HL-60 (cell line): Measurements from ENCODE around the gene C3.

ENCODE experiments used
- DNase-seq, 2 experiments: peaks; one replicate each; pipeline ENCODE4 v3.0.0-alpha.2; 2010 to 2020; ENCODE audit warnings: low read depth in 1 of 2, low spot score in 1 of 2
- H3K27ac ChIP-seq: fragments of 250-450 bp; sonication (Bioruptor Pico); replicated peaks from 2 replicates; pipeline ENCODE4 v1.5.1; 2020; ENCODE audit warnings: mild to moderate bottlenecking, moderate library complexity
- H3K27me3 ChIP-seq: fragments of 250-450 bp; sonication (Bioruptor Pico); 2 replicates; pipeline ENCODE4 v1.5.1; 2021; ENCODE audit warnings: mild to moderate bottlenecking, moderate library complexity; ENCODE audit not compliant: insufficient read depth, poor library complexity, severe bottlenecking
- H3K4me3 ChIP-seq: replicated peaks from 2 replicates; pipeline ENCODE4 v1.5.1; 2011; ENCODE audit warnings: mild to moderate bottlenecking, control low read depth, low read length; ENCODE audit not compliant: insufficient read depth
- GABPA ChIP-seq: IDR thresholded peaks from 2 replicates; pipeline ENCODE4 v1.6.1; 2012; ENCODE audit warnings: low read depth
- POLR2AphosphoS5 ChIP-seq: IDR thresholded peaks from 2 replicates; pipeline ENCODE4 v1.6.1; 2012; ENCODE audit warnings: low read depth
- SPI1 ChIP-seq: IDR thresholded peaks from 2 replicates; pipeline ENCODE4 v1.6.1; 2012; ENCODE audit warnings: low read depth, mild to moderate bottlenecking, borderline replicate concordance
- TF ChIP-seq, protein P1 (sequence below): IDR thresholded peaks from 2 replicates; pipeline ENCODE4 v1.6.1; 2012; ENCODE audit warnings: low read depth; ENCODE audit not compliant: insufficient replicate concordance
- TF ChIP-seq, protein P2 (sequence below): IDR thresholded peaks from one replicate; pipeline ENCODE4 v1.5.1; 2011; ENCODE audit warnings: low read length, control low read depth, inconsistent platforms; ENCODE audit not compliant: insufficient read depth

C3 gene

GRCh38 chr19:6730153-6730804 is 9.8 kb upstream of the C3 start:
- no peaks in the 10 kb centered on the region for H3K27me3 ChIP-seq
- TF ChIP-seq GABPA (no peak), POLR2AphosphoS5 (no peak), SPI1 (no peak)
- TF ChIP-seq, protein P1, sequence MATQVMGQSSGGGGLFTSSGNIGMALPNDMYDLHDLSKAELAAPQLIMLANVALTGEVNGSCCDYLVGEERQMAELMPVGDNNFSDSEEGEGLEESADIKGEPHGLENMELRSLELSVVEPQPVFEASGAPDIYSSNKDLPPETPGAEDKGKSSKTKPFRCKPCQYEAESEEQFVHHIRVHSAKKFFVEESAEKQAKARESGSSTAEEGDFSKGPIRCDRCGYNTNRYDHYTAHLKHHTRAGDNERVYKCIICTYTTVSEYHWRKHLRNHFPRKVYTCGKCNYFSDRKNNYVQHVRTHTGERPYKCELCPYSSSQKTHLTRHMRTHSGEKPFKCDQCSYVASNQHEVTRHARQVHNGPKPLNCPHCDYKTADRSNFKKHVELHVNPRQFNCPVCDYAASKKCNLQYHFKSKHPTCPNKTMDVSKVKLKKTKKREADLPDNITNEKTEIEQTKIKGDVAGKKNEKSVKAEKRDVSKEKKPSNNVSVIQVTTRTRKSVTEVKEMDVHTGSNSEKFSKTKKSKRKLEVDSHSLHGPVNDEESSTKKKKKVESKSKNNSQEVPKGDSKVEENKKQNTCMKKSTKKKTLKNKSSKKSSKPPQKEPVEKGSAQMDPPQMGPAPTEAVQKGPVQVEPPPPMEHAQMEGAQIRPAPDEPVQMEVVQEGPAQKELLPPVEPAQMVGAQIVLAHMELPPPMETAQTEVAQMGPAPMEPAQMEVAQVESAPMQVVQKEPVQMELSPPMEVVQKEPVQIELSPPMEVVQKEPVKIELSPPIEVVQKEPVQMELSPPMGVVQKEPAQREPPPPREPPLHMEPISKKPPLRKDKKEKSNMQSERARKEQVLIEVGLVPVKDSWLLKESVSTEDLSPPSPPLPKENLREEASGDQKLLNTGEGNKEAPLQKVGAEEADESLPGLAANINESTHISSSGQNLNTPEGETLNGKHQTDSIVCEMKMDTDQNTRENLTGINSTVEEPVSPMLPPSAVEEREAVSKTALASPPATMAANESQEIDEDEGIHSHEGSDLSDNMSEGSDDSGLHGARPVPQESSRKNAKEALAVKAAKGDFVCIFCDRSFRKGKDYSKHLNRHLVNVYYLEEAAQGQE, result no peak
- TF ChIP-seq, protein P2, sequence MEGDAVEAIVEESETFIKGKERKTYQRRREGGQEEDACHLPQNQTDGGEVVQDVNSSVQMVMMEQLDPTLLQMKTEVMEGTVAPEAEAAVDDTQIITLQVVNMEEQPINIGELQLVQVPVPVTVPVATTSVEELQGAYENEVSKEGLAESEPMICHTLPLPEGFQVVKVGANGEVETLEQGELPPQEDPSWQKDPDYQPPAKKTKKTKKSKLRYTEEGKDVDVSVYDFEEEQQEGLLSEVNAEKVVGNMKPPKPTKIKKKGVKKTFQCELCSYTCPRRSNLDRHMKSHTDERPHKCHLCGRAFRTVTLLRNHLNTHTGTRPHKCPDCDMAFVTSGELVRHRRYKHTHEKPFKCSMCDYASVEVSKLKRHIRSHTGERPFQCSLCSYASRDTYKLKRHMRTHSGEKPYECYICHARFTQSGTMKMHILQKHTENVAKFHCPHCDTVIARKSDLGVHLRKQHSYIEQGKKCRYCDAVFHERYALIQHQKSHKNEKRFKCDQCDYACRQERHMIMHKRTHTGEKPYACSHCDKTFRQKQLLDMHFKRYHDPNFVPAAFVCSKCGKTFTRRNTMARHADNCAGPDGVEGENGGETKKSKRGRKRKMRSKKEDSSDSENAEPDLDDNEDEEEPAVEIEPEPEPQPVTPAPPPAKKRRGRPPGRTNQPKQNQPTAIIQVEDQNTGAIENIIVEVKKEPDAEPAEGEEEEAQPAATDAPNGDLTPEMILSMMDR, result no peak
- H3K27ac ChIP-seq, result no peak overlapping the region
- no peak for DNase-seq
- no peak overlapping the region for H3K4me3 ChIP-seq

- TF ChIP-seq SPI1, result no peak
- TF ChIP-seq, protein P2, result no peak
- TF ChIP-seq GABPA, result no peak
- no peak for TF ChIP-seq POLR2AphosphoS5
- TF ChIP-seq, protein P1, result no peak
- H3K27ac ChIP-seq, result no peak overlapping the region
- H3K27me3 ChIP-seq, result no peaks in the 10 kb centered on the region
- H3K4me3 ChIP-seq, result no peak overlapping the region
- no peak for DNase-seq
Measured at GRCh38 chr19:6729573-6730152, 9.2 kb upstream of the C3 start.

GRCh38 chr19:6728346-6728745 is 7.9 kb upstream of the C3 start:
- H3K27ac ChIP-seq, result peak overlapping the region; percentile 68

More at GRCh38 chr19:6728346-6728745, 7.9 kb upstream of the C3 start:
- Histone ChIP-seq H3K27me3 (no peaks in the 10 kb centered on the region), H3K4me3 (no peak overlapping the region)
- TF ChIP-seq, protein P1, result no peak
- TF ChIP-seq SPI1 (peak; percentile 97), POLR2AphosphoS5 (no peak), GABPA (no peak)
- TF ChIP-seq, protein P2, result no peak
- DNase-seq, result peak in 1 of 2 experiments; percentile 86
